RPMI8226 (cell line): ENCODE data around the gene GIGYF2.
A peak's percentile ranks its signal among the peaks of the same experiment; 100 is the strongest.

ENCODE experiments used
- DNase-seq: peaks from one replicate; pipeline ENCODE4 v3.0.0-alpha.2; 2015

GIGYF2 gene

GRCh38 chr2:232870018-232870765, 173.1 kb downstream of the GIGYF2 start, which contains the start of gene SNORC:
SNORC (plus strand) TSS chr2:232870264; CDS start chr2:232870342, 78 bp downstream.
- no peak for DNase-seq

DNA sequence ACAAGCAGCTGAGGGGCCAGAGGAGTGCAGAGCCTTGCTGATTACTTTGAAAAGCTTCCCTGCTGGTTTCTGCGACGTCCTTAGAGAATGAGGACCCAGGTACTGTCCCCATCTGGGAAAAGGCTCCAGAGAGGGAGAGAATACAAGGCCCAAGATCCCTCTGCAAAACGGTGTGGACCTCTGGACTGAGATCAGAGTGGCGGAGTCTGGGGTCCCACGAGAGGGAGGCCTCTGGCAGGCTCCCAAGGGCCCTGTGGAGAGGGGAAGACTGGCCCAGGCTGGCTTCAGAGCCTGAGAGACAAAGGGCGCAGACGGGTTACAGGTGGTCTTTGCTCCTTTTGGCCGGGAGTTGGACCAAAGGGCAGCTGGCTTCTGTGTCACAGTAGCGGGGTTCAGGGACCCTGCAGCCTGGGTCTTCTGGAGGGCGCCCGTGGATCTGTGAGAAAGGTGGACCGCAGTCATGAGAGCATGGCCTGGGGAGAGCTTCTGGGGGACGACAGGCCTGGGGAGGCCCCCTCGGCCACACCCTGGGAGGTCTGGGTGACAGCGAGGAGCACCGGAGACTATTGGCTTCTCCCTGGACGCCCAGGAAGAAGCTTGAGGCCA, 173.7 kb downstream of the GIGYF2 start:
- DNase-seq = no peak

DNA sequence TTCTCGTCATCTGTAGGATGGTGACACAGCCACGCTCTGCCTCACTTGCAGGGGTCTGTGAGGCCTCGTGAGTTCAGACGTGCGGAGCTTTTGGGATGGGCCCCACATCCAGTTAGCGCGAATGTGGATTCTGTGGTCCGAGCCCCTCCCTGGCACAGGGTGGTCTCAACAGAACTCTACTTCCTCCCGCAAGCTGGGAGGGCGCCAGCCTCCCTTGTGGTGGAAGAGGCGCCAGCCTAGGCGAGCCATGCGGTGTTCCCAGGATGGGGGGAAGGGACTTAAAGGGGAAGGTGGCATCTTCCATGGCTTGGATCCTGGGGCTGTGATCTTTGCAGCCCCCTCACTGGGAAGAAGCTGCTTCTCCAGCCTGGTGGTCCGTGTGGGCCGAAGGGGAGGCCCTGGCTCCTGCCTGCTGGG, 174.3 kb downstream of the GIGYF2 start:
- DNase-seq = no peak

- no peak for DNase-seq
Observed at GRCh38 chr2:232871835-232872736, 175.0 kb downstream of the GIGYF2 start.

GRCh38 chr2:232872826-232873225, 175.7 kb downstream of the GIGYF2 start:
- DNase-seq = no peak

DNA sequence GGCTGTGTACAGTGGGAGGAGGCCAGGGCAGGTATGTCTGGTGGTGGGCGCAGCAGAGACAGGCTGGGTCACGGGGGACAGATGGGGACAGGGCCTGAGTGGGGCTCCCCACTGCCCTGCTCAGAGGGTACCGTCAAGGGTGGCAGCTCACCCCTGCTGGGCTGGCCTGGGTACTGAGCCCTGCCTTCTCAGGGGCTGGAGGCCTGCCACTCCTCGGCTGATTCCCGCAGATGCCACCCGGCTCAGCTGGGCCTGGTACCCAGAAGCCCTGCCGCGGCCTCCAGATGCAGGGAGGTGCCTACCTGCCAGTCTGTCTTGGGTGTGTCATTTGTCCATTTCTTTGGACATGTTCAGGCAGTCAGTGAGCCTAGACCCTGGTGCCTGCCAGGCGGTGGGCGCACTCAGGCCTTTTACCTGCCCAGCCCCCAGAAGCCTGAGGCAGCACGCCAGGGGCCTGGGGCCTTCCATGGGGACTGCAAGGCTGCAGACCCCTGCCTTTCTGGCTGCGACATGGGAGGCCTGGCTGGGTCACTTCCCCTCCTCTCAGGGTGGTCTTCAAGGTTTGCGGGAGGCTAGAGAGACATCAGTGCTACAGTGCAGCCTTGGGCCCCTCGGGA, 176.3 kb downstream of the GIGYF2 start:
- no peak for DNase-seq

- no peak for DNase-seq
Observed at GRCh38 chr2:232873909-232874641, 176.9 kb downstream of the GIGYF2 start.

GRCh38 chr2:232874677-232875223, 177.6 kb downstream of the GIGYF2 start:
- DNase-seq = no peak

DNA sequence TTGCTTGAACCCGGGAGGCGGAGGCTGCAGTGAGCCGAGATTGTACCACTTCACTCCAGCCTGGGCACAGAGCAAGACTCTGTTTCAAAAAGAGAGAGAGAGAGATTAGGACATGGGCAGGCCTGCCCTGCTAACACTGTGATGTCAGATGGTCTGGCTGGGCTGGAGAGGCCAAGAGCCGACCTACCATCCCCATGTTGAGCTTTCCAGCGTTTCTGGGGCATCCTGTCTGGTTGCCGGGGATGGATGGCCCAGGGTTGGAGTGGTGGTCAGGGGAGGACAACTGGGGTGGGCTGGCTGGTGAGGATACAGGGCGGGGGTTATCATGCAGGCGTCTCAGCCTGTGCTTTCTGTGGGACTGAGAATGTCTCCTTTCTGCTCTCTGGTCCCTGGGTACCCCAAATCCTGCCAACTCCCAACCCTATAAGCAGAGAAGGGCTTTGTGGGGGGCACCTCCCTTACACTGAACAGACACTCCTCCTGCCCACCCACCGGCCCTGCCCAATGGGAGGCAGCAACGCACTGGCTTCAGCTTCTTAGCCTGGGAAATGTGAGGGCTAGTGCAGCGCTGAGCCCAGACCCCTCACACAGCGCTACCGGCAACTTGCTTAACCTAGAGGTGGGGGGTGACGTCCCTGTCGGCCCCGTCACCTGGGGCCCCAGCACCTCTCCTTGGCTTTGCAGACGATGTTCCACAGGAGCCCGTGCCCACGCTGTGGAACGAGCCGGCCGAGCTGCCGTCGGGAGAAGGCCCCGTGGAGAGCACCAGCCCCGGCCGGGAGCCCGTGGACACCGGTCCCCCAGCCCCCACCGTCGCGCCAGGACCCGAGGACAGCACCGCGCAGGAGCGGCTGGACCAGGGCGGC, 178.4 kb downstream of the GIGYF2 start:
- no peak for DNase-seq

GRCh38 chr2:232876161-232876977, 179.2 kb downstream of the GIGYF2 start:
- DNase-seq = peak; percentile 16

DNA sequence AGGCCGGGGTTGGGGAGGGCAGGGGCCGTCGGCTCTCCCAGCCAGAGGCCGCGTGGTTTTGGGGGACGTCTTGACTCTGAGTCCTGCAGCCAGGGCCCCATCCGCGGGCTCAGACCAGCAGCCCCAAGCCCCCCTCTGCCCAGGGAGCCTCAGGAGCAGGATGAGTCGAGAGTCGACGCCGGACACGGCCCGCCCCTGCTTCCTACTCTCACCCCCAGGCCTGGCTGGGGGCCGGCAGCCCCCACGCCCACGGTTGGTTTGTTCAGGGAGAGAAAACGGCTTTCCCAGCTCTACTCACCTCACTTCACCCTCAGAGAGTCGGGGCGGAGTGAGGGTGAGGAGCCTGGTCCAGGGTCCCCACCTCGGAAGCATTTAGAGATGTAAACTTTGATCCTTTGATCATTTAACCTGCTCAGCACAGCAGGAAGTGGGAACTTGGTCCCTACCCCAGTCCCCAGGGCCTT, 179.9 kb downstream of the GIGYF2 start:
- no peak for DNase-seq

DNA sequence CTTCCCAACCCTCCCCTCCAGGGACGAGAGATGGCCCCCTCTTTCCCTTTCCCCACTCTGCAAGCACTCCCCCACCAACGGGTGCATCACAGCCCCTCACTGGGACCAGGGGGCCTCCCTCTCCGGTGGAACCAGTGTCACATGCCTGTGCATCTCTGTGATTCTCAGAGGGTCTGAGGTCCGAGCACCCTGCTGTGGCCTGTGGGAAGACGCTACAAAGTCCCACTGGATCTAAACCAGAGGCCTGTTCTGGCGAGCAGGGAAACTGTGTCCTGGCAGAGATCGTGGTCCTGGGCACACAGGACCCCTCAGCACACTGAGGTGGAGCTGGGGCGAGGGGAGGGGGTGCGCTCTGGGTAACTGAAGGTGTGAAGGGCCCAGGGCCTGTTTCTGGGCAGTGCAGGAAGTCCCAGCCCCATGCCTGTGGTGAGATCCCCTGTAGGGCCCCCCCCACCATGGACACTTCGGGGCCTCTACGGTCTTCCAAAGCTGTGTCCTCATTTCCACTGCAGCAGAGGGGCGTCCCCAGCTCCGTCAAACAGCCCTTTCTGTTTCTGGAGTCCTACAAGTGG, 180.9 kb downstream of the GIGYF2 start:
- no peak for DNase-seq

DNA sequence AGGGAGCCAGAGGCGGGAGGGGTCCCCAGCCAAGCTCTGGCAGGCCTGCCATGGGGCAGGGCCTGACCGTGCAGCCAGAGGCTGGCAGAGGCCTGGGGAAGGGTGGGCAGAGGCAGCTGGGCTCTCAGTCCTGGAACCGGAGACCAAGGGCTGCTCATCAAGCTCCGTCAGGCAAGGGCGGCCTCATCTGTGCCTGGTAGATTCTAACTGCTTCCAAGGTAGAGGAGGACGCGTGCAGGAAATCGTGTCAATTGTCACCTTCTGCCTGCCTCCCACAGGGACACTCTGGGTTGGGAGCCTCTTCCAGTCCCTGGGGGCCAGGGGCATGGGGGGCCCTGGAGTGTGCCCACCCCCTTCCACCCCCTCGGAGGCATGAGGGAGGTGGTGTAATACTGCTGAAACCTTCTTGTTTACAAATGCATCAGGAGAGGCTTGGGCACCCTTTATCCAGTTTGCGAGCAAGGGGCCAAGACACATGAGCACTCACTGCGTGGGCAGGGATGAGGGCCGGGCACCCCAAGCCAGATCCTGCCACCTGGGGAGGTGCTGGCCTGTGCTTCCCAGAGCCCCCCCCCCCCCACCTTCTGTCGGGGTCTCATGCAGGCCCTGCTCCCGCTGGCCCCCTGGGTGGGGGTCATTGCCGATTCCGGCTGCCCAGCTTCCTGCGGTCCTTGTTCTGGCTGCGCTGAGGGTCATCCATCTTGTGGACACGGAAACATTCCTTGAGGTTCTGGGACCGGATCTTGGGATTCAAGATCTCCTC, 181.9 kb downstream of the GIGYF2 start:
- no peak for DNase-seq

DNA sequence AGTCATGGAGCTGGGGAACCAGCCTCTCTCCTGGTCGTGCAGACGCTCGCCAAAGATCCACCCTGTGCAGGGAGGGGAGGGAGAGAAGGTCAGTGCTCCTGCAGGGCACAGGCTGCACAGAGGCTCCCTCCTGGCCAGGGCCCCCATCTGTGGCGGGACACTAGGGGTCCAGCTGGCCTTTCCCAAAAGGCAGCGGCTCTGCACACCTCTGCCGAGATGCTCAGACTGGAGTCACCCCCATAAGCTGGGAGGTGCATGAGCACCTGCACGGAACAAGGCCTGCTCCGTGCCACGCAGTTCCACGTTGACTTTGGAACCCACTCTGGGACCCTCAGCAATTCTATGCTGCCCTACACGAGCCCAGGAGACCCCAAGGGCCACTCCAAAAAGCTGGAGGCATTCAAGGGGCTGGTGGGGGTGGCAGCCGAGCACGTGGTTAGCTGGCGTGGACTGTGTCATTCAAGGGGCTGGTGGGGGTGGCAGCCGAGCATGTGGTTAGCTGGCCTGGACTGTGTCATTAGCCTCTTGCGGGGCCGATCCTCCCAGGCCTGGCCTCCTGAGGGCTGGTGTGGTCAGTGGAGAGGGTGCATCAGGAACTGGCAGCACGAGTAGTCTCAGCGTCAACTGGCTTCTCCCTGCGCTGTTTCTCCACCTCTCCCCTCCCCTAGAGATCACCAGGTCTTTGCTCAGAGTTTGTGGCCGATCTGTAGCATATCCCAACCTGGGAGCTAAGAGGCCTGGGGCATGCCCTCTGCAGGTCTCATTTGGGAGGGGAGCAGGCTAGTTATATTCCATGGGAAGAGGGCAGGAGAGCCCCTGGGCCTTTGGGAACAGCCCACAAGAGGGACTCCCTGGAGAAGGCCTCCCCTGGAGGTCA, 182.7 kb downstream of the GIGYF2 start:
- no peak for DNase-seq

GRCh38 chr2:232880764-232881351, 183.7 kb downstream of the GIGYF2 start:
- DNase-seq = no peak

DNA sequence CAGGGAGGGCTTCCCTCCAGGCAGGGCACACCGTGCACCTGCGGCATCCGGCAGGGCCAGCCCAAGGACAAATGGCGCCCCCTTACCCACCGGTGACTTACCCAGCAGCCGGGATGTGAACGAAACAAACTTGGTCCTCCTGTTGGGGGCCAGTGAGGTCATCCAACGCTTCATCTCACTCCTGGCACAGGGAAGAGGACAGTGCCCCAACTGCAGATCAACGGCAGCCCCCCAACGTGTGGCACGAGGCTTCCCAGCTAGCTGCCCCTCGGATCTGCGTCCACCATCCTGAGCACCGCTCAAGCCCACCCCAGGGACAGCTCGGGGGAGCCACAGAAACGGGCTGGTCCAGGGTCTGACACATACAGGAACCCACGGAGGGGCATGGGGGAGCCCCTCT, 185.0 kb downstream of the GIGYF2 start:
- DNase-seq = no peak

DNA sequence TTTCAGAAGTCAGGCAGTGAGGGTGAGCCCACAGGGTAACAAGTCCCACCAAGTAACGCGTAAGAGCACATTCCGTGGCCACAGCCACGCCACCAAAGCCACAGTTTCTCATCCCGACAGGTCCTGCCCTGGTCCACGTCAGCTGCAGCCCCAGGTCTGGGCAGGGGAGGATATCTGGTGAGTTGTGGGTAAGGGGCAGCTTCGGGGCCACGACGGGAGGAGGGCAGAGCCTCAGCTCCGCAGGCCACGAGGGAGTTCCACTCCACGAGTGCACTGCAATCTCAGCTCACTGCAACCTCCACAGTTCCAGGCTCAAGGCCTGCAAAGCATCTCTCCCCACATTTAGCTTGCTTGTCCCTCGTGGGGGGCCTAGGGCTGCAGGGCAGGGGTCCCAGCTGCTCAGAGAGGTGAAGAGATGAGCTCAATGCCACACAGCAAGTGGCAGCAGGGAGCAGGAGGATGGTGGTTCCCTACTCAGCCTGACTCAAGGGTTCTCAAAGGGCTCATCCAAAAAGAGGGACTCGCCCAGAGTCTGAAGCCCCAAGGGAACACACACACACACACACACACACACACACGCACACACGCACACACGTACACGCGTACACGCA, 185.5 kb downstream of the GIGYF2 start:
- no peak for DNase-seq
